Stimulated activated CD8-positive, alpha-beta memory T cell treated with anti-CD3 and anti-CD28 coated beads, Interleukin-4, amount 100 ng/mL, for 4 hours (primary cell): Measurements from ENCODE around the gene CDKN2B-AS1.

Experiments
- DNase-seq, 2 donors: peaks; one replicate each; pipeline ENCODE4 v3.0.0-alpha.2; 2020; ENCODE audit warnings: low read depth in 2 of 2, low spot score in 1 of 2

Gene CDKN2B-AS1

DNA sequence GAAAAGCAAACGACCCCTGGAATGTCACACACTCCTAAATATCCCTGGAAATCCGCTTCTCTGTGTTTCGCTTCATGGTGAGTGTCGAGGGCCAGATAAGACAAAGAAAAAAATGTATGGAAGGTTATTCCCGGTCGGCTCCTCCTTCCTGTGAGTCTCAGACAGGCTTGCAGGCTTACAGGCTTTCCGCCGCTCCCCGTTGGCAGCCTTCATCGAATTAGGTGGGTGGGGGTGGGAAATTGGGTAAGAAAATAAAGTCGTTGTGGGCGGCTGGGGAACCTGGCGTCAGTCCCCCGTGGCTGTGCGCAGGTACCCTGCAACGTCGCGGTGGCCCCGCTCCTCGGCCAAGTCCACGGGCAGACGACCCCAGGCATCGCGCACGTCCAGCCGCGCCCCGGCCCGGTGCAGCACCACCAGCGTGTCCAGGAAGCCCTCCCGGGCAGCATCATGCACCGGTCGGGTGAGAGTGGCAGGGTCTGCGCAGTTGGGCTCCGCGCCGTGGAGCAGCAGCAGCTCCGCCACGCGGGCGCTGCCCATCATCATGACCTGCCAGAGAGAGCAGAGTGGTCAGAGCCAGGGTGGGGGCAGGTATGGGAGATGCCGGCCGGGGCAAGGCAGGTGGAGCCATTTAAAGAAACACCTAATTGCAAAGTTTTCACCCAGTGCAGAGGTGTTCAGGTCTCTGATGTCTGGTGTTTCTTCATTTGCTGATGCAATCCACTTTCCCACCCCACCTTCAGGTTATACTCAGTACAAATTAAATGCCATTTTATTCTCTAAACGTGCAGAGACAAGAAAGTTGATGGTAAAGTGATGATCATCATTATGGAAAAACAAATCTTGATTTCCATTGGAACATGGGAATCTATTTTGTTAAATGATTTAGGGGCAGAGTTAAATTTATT lies 11.4 kb downstream of the CDKN2B-AS1 start:
- DNase-seq: no peak

DNA sequence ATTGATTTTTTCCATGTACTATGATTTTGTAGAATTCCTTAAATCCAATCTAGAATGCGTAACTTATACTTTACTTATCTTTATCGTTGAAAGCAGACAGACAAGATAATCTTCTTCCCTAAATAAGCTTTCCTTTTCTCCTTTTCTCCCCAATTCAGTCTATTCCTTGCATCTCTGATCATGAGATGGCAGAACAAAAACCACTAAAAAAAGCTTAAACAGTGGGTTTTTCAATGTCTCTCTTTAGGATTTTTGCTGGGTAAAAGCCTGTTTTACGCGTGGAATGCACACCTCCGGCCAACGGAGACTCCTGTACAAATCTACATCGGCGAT lies 13.8 kb downstream of the CDKN2B-AS1 start:
- no peak for DNase-seq

DNA sequence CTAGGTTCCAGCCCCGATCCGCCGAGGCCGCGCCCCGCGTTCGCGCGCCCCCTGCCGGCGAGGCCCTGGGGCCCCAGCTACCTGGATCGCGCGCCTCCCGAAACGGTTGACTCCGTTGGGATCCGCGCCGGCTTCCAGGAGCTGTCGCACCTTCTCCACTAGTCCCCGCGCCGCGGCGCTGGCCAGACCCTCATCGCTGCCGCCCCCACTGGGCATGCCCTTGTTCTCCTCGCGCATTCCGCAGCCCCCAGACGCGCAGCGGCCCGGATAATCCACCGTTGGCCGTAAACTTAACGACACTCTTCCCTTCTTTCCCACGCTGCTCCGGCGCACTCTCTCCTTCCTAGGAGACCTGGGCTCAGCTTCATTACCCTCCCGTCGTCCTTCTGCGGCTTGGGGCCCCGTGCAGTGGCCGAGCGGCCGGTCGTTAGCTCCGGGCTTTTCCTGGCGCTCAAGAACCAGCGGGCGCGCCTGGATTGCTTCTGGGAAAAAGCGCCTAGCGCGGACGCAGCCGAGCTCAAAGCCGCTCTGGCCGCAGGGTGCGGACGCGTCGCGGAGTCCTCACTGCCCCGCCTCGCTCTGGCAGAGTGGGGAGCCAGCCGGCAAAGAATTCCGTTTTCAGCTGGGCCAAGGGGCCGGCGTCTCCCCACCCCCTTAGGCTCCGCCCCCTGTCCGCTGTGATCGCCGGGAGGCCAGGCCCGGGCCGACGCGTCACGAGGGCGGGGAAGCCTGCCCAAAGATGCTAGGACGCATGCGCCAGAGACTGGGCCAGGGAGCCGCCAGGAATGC lies 14.3 kb downstream of the CDKN2B-AS1 start, which contains the start of gene CDKN2B:
CDKN2B (minus strand) TSS at position 589 of the 789 bp plus-strand sequence; CDS start at position 237, 352 bp downstream.
- peak in 1 of 2 donors; percentile 32 for DNase-seq

DNA sequence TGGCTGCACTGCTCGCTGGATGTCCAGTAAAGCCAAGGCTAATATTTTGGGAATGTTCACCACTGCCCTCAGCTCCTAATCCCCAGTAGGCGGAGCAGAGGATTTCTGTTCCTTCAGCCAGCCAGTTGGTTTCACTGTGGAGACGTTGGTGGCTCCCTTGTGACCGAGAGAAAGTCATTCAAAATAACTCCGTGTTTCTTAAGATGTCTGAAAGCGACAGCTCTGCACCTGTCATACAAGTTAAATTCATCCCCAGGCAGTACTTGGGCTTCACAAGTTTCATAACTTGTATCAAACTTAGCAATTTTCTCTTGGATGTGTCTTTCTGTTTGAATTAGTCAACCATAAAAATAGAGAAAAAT lies 14.9 kb downstream of the CDKN2B-AS1 start:
- no peak for DNase-seq

DNA sequence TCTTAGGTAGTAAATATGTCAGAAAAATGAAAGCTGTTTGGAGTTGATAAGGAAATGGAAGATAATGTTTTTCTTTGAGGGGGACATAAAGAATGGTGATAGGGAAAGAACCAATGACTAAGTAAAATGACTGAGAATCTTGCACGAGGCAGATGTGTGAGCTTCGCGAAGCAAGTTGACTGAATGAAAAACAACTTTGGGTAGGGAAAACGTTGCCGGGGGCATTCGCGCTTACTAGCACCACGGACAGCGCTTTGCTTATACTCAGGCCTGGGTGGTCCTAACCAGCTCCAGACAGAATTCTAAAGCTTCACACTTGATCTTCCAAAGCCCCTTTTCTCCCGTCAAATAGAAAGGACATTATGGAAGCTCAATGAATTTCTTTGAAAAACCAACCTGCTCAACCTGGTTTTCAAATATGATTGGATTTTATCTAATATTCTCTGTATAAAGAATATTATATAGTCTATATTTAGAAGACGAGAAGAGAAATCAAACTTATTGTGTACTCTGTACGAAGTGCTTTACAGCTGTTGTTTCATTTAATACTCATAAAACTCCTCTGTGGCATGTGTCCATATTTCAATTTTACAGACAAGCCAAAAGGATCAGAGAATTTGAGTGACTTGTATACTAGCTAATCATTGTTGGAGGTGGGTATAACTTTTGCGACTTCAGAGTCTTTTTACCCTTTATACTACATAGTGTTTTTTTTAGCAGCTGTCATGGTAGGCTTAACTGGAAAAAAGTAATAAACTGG lies 16.5 kb downstream of the CDKN2B-AS1 start:
- DNase-seq: no peak

DNA sequence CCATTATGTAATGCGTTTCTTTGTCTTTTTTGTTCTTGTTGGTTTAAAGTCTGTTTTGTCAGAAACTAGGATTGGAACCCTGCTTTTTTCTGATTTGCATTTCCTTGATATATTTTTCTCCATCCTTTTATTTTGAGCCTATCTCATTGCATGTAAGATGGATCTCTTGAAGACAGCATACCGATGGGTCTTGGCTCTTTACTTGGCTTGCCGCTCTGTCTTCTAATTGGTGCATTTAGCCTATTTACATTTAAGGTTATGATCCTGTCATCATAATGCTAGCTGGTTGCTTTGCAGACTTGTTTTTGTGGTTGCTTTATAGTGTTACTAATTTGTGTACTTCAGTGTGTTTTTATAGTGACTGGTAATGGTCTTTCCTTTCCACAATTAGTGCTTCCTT lies 27.8 kb downstream of the CDKN2B-AS1 start:
- DNase-seq: no peak

DNA sequence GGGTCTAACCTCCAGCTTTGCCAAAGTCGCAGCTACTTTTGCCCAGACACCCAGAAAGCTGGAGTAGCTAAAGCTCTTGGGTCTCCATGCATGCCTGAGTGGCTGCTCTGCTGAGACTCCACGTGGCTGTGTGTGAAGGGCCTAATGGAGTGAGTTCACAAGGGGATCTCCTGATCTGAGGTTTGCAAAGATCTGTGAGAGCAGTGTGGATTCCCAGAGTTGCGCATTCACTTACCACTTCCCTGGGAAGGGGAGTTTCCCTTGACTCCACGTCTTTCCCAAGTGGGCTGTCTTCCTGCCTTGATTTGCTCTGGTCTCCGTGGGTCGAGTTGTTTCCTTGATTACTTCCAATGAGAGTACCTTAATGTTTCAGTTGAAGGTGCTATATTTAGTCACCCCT lies 32.1 kb downstream of the CDKN2B-AS1 start:
- DNase-seq: no peak

DNA sequence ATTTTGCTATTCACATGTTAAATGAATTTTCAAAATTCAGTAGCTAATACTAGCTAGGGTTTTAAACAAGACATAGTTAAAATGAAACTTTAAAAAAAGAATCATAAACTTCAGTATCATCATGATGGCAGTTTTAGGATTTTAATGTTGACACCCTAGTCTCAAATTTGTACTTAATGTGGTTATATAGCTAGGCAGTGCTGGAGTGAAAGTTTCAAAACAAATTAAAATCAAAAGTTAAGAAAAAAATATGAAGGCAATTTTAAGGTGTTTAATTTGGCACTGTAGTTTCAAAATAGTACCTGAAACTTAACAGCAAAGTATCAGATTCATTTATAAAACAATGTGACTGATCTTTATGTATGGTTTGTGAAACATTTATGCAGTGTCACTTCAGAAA lies 33.8 kb downstream of the CDKN2B-AS1 start:
- DNase-seq: no peak

DNA sequence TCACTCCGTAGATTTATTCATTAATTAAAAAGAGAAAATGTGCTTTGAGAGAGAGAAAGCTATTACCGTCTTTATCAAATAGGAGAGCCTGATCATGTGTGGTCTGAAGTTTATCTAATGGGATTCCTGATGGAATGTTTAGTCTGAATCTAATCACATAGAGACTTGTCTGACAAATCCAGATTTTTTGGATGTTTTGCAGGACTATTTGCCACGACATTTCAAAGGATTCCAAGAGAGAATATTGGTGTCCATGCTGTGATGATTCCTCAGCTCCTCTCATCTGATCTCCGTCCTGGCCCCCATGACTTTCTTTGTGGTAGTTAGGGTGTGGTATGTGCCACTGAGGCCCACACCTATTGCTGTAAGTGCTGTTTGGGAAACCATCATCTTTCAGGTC lies 34.6 kb downstream of the CDKN2B-AS1 start:
- no peak for DNase-seq

DNA sequence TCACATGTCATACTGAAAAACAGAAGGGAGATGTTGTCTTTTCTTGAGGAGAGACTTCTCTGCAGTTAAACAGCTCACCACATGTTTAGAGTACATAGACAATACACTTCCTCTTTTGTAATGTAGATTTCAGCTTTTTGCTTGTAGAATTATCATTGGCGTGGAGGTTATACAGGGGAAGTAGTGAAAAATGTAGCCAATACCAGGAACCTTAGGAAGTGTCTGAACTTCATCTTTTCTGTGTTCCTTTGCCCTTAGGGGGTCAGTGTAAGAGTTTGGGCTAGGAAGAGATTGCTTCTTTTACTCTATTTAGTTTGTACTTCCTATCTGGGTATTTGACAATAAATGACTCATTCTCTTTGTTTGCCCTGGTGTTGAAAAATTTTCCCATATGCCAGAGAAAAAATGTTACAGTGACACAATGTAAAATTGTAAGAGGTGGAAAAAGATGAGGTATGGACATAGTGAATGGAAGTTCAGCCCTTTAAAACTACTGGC lies 35.6 kb downstream of the CDKN2B-AS1 start:
- DNase-seq: no peak

DNA sequence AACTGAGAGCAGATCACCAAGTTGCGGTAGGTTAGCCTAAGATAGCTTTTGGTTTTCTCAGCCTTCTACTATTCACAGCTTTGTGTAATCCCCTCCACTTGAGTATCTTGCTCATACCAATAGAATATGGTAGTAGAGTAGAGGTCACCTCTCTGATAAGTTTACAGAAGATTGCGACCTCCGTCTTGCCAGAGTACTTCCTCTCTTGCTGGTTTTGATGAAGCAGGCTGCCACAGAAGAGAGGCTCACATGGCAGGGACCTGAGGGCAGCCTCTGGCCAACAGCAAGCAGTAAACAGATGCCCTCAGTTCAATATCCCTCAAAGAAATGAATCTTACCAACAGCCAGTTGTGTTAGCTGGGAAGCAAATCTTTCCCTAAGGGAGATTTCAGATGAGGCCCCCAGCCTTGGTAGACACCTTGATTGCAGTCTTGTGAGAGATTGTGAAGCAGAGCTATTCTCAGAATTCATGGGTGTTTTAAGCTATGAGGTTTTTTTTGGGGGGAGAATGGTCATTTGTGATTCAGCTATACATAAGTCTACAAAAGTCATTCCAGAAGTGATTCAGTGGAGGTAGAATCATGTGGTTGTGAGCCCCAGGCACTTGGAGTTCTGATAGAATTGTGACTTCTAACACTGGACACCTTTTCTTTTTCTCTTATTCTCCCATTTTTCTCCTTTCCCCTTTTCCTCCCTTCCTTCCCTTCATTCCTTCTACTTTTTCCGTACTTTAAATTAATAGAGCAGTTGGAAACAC lies 37.2 kb downstream of the CDKN2B-AS1 start:
- no peak for DNase-seq

DNA sequence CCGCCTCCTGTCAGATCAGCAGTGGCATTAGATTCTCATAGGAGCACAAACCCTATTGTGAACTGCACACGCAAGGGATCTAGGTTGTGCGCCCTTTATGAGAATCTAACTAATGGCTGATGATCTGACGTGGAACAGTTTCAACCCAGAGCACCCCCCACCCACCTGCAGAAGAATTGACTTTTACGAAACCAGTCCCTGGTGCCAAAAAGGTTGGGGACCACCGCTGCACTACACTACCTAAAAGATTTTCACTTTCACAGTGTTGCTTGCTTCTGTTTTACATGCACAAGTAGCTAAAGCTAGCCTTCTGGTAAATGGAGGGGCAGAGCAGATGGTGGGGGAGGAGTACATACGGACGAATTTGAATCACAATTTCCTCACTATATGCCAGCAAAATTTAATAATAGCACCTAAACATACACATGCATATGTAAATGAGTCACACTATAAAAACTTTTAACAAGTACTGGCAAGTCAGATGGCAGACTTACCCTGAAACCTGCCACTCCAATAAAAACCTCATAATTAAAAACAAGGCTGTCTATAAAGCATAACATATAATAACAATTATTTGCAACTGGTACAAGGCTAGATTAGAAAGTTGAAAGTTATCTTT lies 38.5 kb downstream of the CDKN2B-AS1 start:
- no peak for DNase-seq

DNA sequence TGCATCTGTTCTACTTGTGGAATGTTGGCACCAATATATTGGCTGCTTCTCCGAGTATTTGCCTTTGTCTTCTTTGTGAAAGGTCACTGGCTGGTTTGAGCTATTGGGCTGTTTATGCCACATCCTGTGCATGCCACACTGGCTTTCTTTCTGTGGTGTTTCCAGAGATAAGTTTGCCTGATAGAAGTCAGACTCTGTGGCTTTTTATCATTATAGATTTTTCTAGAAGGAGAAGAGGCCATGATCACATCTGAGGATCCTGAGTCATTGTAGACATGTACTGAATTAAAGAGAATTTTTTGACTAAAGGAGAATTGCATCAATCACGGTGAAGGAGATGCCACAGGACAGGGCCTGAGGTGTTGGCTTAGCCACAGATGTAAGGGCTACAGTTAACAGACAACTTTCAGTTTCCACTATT lies 41.0 kb downstream of the CDKN2B-AS1 start:
- no peak for DNase-seq

DNA sequence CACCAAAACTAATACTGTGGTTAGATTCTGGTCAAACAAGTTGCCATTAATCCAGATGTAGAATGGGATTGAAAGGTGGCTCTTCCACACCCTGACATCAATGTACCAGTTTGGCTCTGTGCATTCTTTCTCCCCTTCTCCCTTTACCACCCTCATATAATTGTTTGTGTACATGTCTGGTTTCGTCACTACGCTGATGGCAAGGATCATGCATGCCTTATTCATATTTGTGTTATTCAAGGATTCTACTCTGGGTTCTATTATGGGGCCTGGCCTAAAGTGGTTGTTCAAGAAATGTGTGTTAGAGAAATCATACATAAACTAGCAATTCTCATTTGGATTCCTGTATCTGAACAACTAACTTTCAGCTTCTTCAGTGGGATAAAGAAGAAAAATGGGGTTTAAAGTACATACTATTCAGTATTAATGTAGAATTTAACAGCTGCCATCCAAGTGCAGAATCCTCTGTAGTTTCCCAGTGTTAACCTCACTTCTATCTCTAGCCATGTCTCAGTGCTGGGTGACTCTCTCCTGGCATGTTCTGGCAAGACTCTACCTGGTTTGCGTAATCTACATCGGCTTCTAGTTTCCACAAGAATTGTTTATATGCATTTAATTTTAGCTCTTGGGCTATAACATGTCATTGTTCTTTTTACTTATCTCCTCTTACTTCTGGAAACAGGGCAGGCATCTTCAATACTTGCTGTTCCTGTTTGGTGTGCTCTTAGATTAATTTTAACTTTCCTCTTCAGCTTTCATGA lies 42.5 kb downstream of the CDKN2B-AS1 start:
- DNase-seq: no peak

DNA sequence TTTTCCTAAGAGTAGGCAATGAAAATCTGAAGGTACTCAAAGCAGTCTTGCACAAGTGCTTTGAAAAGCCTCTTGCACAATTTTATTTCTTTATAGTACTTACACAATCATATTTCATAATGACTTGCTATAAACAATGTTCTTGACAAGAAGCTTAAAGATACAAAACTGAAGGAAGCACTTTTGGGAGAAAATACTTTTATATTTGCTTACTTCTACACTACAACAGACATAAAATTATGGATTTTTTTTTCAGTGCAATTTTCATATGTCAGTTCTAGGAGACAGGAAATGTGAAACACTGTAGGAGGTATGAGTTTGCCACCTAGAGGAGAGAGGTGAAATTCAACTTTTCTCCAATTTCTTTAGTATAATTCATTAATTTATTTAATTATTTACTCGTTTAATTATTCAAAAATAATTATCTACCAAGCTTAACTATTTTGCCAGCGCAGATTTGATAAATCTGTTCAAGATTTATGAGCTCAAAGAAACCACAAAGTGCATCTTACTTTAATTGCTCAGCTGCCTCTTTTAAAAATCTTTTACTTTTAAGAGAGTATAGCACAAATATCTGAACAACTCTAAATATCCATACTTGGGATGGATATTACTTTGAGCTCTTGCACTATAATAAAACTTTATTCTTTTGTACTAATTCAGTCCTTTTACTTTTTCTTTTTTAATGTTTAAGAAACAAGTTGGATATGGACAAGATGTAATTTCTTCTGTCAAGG lies 43.5 kb downstream of the CDKN2B-AS1 start:
- no peak for DNase-seq

DNA sequence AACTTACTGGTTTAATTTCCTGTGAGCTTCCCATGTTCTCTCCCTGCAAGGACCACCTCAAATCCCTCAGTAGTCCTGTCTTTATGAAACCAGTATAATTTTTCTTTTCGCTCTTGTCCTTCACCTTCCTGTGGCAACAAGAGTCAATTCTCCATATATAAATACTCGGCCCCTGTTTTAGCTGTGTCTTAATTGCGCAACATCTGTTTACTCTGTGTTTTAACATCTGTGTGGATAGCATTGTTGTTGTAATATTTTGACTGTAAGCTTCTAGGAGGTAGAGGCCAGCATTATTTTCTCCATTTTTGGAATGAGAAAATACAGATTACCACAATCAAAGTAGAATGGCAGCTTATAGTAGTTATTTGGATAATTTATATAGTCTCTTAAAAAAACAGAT lies 44.7 kb downstream of the CDKN2B-AS1 start:
- DNase-seq: no peak

DNA sequence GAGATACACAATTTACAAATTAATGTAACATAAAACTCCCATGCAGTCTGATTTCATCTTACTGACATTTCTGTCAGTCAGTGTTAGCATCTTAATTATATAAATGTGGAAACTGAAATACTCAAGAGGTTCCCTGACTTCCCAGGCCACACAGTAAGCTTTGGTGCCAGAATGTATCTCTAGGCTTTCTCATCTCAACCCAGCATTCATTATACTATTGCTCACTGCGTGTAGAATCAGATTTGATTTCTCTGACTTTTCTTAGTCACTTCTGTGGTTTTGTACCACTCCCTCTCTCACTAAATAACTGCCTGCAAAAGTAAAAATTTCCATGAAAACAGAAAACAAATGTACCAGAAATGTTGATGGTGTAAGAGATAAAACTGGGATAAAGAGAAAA lies 46.2 kb downstream of the CDKN2B-AS1 start:
- no peak for DNase-seq

DNA sequence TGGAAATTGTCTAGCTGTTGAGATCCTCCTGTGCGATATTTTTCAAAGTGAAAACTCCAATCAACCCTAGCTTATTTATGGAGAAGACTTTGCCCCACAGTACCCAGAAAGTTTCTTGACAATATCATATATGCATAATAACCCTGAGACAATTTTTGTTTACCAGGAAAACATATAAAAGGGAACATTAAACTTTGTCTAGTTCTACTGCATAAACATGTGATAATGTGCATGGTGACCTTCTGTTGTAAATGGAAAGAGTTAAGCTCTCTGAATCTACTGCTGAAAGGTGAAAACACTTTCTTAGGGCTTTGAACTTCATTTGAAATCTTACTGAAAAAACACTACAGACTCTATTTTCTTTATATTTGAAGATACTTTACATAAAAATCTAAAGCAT lies 46.8 kb downstream of the CDKN2B-AS1 start:
- no peak for DNase-seq

DNA sequence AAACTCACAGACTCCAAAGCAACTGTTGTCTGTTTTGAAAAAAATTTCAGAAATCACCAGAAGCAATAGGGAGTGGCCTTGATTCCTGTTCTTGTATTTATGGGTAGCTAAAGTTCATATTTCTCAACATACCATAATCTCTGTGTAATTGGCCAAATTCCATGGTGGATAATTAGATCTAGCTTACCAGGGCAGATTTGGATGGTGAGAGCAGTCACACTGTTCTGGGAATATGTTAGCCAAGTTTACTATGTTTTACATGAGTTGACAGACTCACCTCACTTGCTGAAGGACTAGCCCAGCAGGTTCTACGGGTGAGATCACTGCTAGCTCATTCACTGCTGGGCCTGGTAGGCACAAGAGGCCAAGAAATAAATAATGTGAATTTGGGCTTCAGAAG lies 47.2 kb downstream of the CDKN2B-AS1 start:
- no peak for DNase-seq
